NCI-H226 (cell line): Measurements from ENCODE around the gene KIAA0825.
"Not testable (repeated sequence)": the region's sequence is repeated elsewhere in the genome, so short reads cannot be mapped to it uniquely, and the experiment has no call there.

Experiments used
- DNase-seq: peaks from one replicate; pipeline ENCODE4 v3.0.0-alpha.2; 2015

KIAA0825 gene

DNA sequence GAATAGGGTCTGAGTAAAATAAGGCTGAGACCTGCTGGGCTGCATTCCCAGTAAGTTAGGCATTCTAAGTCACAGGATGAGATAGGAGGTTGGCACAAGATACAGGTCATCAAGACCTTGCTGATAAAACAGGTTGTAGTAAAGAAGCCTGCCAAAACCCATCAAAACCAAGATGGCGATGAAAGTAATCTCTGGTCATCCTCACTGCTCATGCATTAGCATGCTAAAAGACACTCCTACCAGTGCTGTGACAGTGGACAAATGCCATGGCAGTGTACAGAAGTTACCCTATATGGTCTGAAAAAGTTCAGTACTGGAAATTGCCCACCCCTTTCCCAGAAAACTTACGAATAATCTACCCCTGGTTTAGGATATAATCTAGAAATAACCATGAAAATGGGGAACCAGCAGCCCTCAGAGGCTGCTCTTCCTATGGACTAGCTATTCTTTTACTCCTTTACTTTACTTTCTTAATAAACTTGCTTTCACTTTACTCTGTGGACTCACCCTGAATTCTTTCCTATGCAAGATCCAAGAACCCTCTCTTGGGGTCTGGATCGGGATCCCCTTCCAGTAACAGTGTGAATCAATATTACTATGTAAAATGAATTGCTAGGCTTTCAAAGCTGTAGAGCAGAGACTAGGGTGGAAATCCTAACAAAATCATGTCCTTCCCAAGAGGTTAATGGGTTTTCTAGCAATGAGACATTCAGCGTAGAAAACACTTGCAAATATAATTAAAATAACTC, 257.8 kb downstream of the KIAA0825 start:
- no peak for DNase-seq

DNA sequence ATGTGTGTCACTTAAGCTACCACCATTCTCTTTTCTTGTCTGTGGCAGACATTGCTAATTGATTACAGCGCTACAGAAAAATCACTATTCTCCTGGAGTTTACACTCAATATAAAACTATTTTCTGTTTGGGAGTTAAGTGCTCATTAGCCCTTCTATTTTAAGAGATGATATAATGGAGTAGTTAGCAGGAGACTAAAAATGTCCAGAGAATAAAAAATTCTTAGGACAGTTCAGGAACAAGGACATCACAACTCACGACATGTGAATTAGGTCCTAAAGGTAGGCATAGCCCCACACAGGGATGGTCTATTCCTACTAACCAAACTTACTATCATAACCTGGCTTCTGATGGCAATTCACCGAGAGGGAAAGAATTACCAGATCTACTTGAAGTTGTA, 258.5 kb downstream of the KIAA0825 start:
- no peak for DNase-seq

DNA sequence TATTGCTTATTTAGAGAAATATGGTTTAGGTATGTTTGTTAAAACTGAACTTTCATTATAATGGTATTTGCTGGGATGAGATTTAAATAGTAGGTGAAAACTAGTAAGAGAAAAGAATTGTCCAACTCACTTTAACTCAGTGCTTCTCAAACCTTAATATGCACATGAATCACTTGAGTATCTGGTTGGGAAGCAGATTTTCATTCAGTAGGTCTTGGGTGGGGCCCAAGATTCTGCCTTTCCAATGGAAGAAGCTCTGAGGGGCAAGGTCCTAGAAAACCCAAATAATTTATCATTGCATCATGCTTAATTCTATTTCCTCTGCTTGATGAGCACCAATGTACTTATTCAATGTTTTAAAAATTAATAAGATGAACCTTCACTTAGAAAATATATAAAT, 262.6 kb downstream of the KIAA0825 start:
- DNase-seq = no peak

DNA sequence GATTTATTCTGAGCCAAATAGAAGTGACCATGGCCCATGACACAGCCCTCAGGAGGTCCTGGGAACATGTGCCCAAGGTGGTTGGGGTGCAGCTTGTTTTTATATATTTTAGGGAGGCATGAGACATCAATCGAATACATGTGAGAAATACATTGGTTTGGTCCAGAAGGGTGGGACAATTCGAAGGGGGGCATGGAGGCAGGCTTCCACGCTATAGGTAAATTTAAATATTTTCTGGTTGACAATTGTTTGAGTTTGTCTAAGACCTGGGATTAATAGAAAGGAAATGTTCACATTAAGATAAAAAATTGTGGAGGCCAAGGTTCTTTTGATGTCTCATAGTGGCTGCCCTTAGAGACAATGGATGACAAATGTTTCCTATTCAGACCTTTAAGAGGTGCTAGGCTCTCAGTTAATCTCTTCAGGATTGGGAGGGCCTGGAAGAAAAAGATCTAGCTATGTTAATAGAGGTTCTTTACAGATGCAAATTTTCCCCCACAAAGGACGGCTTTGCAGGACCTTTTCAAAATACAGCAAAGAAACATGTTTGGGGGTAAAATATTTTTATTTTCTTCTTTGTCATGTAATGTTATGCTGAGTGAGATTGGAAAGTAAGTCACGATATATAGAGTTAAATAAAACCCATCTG, 263.4 kb downstream of the KIAA0825 start:
- not testable (repeated sequence) for DNase-seq

GRCh38 chr5:94353605-94354004, 264.8 kb downstream of the KIAA0825 start:
- no peak for DNase-seq

- no peak for DNase-seq
Measured at GRCh38 chr5:94347130-94347529, 271.3 kb downstream of the KIAA0825 start.

DNA sequence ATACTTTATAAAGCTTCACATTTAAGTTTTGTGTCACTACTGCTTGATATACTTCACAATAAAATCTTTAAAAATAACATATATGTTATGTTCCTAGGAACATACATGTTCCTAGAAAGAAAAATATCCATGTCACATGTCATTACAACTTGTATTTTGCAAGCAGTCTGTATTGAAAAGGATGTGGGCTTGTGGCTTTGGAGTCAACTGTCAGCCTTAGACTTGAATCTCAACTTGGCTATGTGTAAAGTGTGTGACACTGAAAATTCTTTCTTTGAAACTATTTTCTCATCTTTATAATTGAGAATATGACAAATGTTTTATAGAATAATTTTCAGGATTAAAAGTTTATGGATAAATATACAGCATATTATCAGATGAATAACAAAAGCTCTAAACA, 273.1 kb downstream of the KIAA0825 start:
- no peak for DNase-seq

GRCh38 chr5:94337617-94338016, 280.8 kb downstream of the KIAA0825 start:
- no peak for DNase-seq

- DNase-seq = no peak
Measured at GRCh38 chr5:94335936-94336335, 282.5 kb downstream of the KIAA0825 start.

GRCh38 chr5:94329115-94329514, 289.3 kb downstream of the KIAA0825 start:
- DNase-seq = no peak

- no peak for DNase-seq
Measured at GRCh38 chr5:94326586-94326985, 291.8 kb downstream of the KIAA0825 start.

- no peak for DNase-seq
Measured at GRCh38 chr5:94316916-94317838, 301.2 kb downstream of the KIAA0825 start.

DNA sequence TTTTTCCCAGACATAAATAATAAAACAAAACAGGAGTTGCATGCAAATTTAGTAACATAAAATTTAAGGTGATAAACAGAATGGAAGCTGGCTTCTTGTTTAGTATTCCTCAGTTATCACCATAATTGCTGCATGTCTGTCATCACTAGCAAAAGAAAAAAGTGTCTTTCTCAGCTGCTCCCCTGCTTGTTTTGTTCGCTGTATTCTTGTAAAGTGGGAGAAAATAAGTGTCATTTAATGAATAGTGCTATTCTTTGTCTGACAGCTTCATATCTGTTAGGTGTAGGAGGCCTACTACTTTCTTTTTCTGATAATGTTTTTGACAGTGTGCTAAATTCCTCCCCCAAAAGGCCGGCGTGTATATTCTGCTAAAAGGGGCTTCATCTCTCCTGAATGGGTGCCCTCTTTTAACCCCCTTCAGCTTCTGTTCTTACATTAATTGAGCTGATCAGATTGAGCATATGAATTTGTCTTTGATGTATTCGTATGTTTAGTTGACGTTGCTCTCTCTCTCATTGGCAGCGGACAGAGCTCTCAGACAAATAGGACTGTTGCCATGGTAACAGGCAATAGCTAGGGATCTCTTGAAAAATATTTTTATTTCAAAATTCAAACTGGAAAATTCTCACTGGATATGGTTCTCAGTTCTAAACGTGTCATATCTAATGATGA, 303.8 kb downstream of the KIAA0825 start:
- DNase-seq = no peak

DNA sequence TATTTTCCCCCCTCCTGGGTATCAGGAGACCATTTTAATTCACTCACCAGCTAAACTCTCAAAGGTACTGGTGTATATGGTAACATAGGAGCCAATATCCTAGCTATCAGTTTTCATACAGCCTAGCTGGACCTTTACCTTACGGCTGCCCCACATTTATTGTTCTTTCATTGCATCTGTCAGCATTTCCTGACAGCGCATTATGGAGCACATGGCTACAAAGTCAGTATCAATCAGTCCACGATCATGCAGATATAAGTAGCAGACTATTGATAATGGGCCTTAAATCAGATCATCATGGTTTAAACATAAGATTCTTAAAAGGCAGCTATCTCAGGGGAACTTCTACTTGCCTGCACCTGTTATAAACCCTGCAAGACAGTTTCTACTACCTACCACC, 304.7 kb downstream of the KIAA0825 start:
- DNase-seq = no peak

DNA sequence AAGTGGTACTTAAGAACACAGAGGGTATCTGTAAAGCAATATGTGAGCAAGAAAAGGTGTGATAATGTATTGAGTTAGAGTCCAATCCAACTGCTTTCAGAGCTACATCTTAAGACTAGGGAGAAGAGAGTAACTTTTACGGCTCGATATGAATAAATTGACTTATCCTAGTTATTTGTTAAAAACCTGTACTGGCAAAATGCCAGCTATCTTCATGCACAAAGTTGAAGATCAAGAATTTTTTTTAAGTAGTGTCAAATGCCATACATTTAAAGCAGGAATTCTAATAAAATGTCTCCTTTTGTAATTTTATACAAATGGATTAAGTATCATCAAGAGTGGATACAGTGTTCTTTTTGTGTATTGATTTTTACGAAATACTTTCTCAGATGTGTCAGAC, 305.2 kb downstream of the KIAA0825 start:
- no peak for DNase-seq

- DNase-seq = no peak
Measured at GRCh38 chr5:94312298-94312697, 306.1 kb downstream of the KIAA0825 start.

- DNase-seq = no peak
Measured at GRCh38 chr5:94310833-94311232, 307.6 kb downstream of the KIAA0825 start.

- no peak for DNase-seq
Measured at GRCh38 chr5:94309141-94309540, 309.3 kb downstream of the KIAA0825 start.

DNA sequence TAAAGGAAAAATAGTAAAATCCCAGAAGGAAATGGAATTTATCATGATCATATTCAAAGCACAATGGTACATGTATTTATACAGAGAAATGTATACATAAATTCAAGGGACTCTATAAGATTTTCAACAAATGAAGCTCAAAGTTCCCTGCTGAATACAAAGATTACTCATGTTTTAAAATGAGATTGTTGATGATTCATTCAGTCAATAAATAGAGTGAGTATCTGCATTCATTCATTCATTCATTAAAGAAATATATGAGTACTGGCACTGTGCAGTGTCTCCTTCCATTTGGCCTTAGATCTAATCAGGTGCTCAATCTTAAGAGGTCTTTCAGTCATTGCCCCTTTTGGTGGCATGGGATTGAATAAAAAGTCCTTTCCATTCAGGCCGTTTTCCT, 310.0 kb downstream of the KIAA0825 start:
- DNase-seq = no peak

DNA sequence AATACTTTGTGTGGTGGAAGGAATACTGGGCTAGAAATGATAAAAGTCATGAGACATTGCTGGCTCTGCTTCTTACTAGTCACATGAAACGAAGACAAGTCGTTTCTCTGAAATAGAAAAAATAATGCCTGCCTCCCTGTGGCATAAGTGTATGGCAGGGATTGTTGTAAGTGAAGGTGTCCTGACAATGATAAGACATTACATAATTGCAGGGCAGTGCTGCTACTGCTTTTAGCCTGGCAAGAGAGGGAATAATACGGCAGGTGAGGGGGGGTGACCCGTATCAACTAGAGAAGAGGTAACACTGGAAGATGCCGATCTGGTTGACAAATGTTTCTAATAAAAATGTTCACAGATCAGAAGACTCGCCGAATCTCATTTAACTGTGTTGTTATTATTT, 314.3 kb downstream of the KIAA0825 start:
- no peak for DNase-seq

DNA sequence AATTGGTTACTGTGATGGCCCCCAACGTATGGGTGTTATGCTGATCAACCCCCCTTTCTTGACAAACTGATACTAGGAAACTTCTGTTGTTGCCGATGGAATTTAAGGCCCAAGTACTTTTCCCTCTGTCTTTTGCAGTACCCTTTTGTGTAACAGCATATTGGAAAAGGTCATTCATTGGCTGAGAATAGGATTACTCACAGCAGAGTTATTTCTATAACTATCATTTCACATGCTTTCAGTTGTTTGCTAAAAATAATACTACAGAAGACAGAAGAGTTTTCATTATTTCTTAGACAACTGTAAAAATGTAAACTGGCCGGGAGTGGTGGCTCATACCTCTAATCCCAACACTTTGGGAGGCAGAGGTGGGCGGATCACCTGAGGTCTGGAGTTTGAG, 329.5 kb downstream of the KIAA0825 start:
- peak; percentile 2 for DNase-seq

DNA sequence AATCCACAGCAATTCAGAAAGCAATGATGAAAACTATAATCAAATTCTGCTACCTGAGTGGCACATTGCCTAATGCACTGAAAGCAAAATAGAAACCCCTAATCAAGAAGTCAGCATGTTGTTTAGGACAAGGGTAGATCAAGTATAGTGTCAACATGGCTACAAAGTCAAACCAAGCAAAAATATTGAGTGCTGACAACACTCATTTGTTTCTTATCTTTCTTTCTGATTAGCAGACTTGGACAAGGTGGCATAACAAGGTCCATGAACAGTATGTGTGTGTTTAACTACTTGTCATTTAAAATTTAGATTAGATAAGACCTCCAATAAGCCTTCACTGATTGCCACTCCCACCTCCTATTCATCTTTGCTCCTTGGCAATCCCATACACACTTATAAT, 332.4 kb downstream of the KIAA0825 start:
- no peak for DNase-seq

DNA sequence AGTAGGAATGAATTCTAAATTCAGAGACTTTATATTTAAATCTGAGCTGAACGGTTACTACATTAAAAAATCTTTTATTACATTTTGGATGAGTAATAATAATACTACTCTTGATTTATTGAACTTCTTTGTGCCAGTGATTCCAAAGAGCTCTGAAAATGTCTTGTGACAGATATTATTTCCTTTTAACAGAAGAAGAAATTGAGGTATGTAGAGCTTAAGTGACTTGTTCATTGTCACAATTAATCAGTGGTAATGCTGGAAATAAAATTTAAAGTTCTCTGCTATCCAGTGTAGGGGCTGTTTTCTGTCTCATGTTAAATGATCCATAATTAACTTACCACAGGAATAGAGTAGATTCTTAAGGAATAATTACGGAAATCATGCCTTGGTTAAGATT, 335.3 kb downstream of the KIAA0825 start:
- DNase-seq = no peak
